HG03378 (cell line): ENCODE results near the gene PLEKHM3.

Experiments
- ATAC-seq: cut with Tn5 transposase; IDR thresholded peaks from one replicate; pipeline ENCODE4 v1.9.1; 2021; ENCODE audit warnings: mild to moderate bottlenecking, moderate library complexity; ENCODE audit not compliant: unreplicated experiment

Gene PLEKHM3

GRCh38 chr2:207868855-207869596 lies 156.3 kb downstream of the PLEKHM3 start:
- ATAC-seq, result no peak

- ATAC-seq, result no peak
Observed at GRCh38 chr2:207867905-207868304, 157.4 kb downstream of the PLEKHM3 start.

- no peak for ATAC-seq
Observed at GRCh38 chr2:207867056-207867455, 158.3 kb downstream of the PLEKHM3 start.

DNA sequence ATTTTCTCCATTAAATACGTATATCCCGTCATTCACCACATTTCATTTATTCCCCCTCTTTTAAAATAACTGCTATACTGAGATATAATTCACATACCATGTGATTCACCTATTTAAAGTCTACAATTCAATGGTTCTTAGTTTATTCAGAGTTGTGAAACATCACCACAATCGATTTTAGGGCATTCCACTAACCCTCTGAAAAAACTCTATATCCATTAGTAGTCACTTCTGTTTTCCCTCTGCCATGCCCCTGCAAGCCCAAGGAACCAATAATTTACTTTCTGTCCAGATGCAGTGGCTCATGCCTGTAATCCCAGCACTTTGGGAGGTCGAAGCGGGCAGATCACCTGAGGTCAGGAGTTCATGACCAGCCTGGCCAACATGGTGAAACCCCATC lies 160.1 kb downstream of the PLEKHM3 start:
- ATAC-seq, result no peak

- no peak for ATAC-seq
Observed at GRCh38 chr2:207863345-207863744, 162.0 kb downstream of the PLEKHM3 start.

GRCh38 chr2:207861789-207862188 lies 163.5 kb downstream of the PLEKHM3 start:
- no peak for ATAC-seq

GRCh38 chr2:207860685-207861084 lies 164.6 kb downstream of the PLEKHM3 start:
- no peak for ATAC-seq

DNA sequence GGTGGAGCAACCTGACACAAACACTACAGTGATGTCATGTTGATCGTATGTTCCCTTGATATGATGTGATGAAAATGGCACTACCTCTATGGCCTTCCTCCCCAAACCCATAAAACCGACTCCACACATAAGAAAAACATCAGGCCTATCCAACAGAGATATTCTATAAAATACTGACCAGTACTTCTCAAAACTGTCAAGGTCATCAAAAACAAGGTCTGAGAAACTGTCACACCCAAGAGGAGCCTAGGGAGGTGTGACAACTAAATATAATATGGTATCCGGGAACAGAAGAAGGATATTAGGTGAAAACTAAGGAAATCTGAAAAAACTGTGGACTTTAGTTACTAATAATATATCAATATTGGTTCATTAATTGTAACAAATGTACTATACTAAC lies 169.7 kb downstream of the PLEKHM3 start:
- no peak for ATAC-seq

DNA sequence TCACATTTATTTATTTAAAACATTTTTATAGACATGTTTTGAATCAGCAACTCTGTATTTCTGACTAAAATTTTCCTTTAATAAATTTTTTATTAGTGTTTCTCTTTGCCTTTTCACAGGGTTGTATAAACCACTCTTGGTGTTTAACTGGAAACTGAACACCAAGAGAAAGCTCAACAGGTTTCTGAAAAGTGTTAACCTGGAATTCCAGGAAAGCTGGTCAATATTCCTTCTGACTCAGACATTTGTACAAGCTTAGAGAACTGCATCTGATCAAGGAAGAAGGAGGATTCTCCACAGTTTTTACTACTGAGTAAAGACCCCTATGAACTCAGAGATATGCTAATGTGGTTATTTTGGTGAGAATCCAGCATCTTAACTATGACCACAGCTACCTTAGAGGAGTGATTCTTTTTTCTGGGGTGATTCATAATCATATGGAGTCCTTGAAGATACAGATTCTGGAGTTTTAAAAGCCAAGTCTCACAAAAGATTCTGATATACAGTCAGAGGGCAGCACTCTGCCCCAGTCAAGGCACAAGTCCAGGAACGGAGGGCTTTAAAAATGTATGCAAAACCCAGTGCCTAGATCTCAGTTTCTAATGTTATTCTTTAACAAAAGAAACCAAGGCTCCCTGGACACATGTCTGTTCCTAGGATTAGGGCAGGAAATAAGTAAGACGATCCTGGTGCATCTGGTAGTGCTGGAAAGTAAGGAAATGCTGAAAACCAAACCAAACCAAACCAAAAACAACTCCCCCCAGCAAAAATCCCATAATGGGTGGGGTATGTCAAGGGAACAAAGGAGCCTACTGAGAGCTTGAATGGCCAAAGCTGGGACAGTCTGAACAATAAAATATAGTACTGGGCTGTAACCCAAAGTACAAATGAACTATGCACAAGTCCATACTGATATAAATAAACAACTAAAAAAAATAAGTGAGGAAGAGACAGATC lies 170.6 kb downstream of the PLEKHM3 start:
- ATAC-seq, result no peak

GRCh38 chr2:207852791-207853190 lies 172.5 kb downstream of the PLEKHM3 start:
- no peak for ATAC-seq

DNA sequence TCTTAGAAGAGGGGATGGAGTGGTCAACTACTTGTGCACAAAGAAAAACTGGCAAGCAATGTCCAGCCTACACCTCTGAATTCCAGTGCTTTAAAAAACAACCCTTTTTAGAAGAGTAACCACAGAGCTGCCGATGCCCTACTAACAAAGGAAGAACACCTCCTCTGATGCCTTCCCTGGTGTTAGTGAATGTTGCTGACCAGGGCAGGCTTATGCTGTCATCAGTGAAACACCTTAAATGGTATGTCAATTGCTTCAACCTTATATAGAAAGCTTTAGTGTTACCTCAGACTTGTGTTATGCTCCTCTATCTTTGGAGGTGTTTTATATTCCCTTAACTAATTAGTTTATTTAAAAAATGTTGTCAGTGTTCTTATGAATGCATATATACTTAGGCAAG lies 175.9 kb downstream of the PLEKHM3 start:
- no peak for ATAC-seq

DNA sequence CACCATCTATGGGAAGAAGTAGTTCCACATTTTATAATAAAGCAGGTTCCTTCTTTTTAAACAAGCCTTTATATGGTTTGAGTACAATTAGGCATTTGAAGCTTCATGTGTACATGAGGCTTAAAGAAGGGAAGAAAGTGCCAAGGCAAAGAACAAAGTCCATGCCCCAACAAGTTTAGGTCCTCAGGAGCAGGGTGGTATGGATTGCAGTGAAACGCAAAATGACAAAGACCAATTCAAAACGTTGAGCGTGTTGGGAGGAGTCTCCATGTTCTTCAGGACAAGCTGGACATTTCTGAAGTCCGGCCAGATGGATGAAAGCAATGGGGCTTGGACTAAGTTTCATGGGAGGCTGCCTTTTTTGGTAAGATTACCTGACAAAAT lies 176.8 kb downstream of the PLEKHM3 start:
- ATAC-seq, result no peak

GRCh38 chr2:207847807-207848544 lies 177.4 kb downstream of the PLEKHM3 start:
- ATAC-seq, result no peak

GRCh38 chr2:207847098-207847806 lies 178.1 kb downstream of the PLEKHM3 start:
- no peak for ATAC-seq

DNA sequence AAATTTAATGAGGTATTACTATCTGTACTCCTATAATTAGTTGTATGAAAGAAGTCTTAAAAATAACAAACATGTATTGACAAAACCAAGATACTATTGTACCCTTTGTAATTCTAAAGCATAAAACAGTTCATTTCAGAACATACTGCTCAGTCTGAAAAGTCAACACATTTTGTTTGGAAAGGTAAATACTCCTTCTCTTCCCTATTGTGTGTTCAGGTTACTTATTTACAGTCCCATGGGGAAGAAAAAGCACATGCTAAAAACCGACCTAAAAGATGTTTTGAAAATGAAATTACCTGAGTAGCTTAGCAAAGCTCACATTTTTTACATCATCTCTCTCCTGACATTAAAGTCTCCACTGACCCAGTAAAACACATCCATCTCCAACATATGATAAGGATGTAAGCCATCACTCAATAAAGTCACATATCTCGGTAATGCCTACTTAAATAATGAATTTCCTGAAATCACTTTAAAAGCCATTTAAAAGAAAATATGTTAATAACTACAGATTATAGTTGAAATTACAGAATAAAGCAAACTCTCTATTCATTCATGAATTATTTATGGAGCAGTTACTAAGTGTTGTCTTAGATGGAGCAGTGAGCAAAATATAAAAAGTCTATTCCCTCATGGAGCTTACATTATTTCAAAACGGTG lies 180.0 kb downstream of the PLEKHM3 start:
- no peak for ATAC-seq

DNA sequence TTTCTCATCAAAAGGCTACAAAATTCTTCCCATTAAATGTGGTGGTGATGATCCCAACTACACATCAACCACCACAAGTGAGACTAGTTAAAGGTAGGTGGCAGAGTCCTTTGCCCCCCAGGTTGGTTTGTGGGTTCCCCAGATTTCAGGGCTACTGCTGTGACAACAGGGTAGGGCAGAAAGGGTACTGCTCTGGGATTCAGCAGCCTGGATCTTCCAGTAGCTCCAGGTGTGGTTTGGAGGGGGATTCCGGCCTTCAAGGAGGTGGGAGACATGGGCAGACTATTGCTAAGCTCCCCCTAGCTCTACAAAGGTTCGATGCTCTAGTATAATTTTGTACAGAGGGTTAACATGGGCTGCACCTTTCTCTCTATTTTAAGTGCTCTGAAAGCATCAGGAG lies 180.7 kb downstream of the PLEKHM3 start:
- ATAC-seq, result no peak

DNA sequence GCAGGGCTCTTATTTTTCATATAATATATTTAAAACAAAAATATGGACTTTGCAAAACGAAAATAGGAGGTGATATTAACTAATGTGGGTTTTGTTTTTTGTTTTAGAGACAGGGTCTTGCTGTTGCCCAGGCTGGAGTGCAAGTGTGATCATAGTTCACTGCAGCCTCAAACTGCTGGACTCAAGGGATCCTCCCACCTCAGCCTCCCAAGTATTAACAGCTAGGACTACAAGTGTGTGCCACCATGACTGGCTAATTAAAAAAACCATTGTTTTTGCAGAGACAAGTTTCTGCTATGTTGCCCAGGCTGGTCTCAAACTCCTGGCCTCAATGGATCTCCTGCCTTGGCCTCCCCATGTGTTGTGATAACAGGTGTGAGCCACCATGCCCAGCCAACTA lies 185.2 kb downstream of the PLEKHM3 start:
- no peak for ATAC-seq

DNA sequence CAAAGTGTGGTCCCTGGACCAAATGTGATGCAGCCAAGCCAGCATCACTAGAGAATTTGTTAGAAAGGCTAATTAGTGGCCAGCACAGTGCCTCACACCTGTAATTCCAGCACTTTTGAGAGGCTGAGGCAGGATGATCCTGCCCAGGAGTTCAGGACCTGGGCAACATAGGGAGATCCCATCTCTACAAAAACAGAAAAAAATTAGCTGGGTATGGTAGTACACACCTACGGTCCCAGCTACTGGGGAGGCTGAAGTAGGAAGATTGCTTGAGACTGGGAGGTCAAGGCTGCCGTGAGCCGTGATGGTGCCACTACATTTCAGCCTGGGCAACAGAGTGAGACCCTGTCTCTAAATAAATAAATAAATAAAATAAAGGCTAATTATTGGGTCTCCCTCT lies 185.8 kb downstream of the PLEKHM3 start:
- no peak for ATAC-seq

DNA sequence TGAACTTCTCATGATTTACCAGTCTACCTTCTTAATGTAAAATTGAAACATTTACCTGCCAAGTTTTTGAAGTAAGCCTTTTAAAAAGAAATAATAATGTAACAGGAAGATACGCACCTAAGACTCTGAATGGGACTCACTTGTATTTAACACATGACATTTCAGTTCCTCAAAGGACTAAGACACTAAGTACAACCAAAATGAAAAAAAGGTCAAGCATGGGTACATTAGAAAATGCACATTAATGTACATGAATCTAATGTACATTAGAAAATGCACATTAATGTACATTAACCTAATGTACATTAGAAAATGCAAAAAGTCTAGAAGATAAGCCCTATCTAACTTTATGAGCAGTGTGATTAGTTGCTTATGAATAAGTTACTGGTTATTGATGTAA lies 186.3 kb downstream of the PLEKHM3 start:
- no peak for ATAC-seq

DNA sequence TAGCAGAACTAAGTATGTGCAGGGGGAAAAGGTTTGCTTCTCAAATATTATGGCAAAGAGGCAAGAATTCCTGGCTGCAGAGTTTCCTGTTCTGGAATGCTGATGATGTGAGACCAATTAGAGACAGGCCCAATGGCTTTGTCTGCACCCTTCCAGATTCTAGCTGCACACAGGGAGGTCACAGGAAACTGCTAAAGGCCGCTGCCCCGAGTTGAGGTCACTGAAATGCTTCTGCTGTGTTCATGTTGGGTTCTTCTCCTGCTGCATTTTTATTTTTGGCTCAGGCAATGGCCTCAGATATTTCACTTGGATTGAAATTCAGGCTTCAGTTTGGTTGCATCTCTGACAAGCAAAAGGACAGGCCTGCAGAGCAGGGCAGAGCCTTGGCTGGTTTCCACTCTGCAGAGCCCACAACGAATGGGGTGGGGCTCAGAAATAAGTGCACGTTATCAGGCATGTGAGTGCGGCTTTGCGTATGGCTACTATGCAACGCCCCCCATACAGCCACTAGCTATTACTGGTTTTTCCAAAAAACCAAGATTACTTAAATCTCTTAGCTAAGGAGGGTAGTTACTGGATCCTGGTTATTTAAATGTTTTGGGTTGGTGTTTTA lies 188.7 kb downstream of the PLEKHM3 start:
- ATAC-seq, result no peak
